Measurements from ENCODE around the gene BLOC1S4.

DNA sequence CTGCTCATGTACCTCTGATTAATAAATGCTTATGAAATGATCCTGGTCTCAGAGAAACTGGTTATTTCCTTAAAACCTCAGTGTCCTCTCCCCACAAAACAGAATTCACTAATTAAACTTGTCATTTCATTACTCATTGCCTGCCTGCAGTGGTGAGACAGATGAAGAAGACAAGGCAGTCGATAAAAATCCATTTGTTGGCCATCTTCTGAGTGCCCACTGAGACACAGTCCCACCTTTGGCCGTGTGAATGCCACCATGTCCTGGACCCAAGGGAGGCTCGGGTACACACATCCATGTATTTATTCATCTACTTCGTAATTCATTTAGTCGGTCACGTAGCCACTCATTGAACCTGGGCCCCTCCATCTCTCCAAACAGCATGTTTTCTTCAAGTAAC lies 18.8 kb upstream of the BLOC1S4 start:
- TF ChIP-seq, protein P1, sequence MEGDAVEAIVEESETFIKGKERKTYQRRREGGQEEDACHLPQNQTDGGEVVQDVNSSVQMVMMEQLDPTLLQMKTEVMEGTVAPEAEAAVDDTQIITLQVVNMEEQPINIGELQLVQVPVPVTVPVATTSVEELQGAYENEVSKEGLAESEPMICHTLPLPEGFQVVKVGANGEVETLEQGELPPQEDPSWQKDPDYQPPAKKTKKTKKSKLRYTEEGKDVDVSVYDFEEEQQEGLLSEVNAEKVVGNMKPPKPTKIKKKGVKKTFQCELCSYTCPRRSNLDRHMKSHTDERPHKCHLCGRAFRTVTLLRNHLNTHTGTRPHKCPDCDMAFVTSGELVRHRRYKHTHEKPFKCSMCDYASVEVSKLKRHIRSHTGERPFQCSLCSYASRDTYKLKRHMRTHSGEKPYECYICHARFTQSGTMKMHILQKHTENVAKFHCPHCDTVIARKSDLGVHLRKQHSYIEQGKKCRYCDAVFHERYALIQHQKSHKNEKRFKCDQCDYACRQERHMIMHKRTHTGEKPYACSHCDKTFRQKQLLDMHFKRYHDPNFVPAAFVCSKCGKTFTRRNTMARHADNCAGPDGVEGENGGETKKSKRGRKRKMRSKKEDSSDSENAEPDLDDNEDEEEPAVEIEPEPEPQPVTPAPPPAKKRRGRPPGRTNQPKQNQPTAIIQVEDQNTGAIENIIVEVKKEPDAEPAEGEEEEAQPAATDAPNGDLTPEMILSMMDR (IDR thresholded peaks at IDR 0.05), result no peak
- no peak for TF ChIP-seq POLR2AphosphoS5 (IDR thresholded peaks at IDR 0.05)
